GM23338 (cell line): Measurements from ENCODE around the gene FRY.

ENCODE experiments used
- CREB1 ChIP-seq: fragments of 250-450 bp; sonication (Bioruptor Pico); IDR thresholded peaks from 2 replicates; pipeline ENCODE4 v1.5.0; 2020; ENCODE audit warnings: low read depth, mild to moderate bottlenecking, moderate library complexity
- EZH2 ChIP-seq: fragments of 200-600 bp; sonication (generic); IDR thresholded peaks from one replicate; pipeline ENCODE4 v1.8.0; 2017; ENCODE audit warnings: antibody characterized with exemption, mild to moderate bottlenecking, low read depth; ENCODE audit not compliant: unreplicated experiment
- EZH2phosphoT487 ChIP-seq: fragments of 200-600 bp; sonication (generic); IDR thresholded peaks from one replicate; pipeline ENCODE4 v1.8.1; 2018; ENCODE audit warnings: antibody characterized with exemption; ENCODE audit not compliant: unreplicated experiment
- JUNB ChIP-seq: IDR thresholded peaks from one replicate; pipeline ENCODE4 v1.6.1; 2016; ENCODE audit warnings: antibody characterized with exemption; ENCODE audit not compliant: unreplicated experiment
- NANOG ChIP-seq: IDR thresholded peaks from 2 replicates; pipeline ENCODE4 v1.6.1; 2016; ENCODE audit warnings: antibody characterized with exemption, borderline replicate concordance
- POLR2AphosphoS5 ChIP-seq: IDR thresholded peaks from 2 replicates; pipeline ENCODE4 v1.6.1; 2016; ENCODE audit warnings: antibody characterized with exemption, low read depth
- STAT1 ChIP-seq: IDR thresholded peaks from one replicate; pipeline ENCODE4 v1.6.1; 2016; ENCODE audit warnings: antibody characterized with exemption; ENCODE audit not compliant: unreplicated experiment
- ZNF114 ChIP-seq: fragments of 250-450 bp; sonication (Bioruptor Pico); IDR thresholded peaks from 2 replicates; pipeline ENCODE4 v1.5.0; 2020; ENCODE audit warnings: mild to moderate bottlenecking, moderate library complexity
- ZNF331 ChIP-seq: fragments of 250-450 bp; sonication (Bioruptor Pico); IDR thresholded peaks from 2 replicates; pipeline ENCODE4 v1.5.0; 2020; ENCODE audit warnings: low read depth, mild to moderate bottlenecking, moderate library complexity
- TF ChIP-seq, protein P1 (sequence below), 2 experiments: fragments of 200-600 bp in 1 of 2; sonication (generic) in 1 of 2; conservative IDR thresholded peaks; 2 replicates each; pipeline versions ENCODE4 v1.5.1 to v1.6.1; 2016 to 2017; ENCODE audit warnings: antibody characterized with exemption in 2 of 2, low read depth in 2 of 2, mild to moderate bottlenecking in 2 of 2, moderate library complexity in 1 of 2
- TF ChIP-seq, protein P2 (sequence below): fragments of 250-450 bp; sonication (Bioruptor Pico); IDR thresholded peaks from 2 replicates; pipeline ENCODE4 v1.5.0; 2020; ENCODE audit warnings: mild to moderate bottlenecking, moderate library complexity
- TF ChIP-seq, protein P3 (sequence below): IDR thresholded peaks from one replicate; pipeline ENCODE4 v1.6.1; 2018; ENCODE audit warnings: antibody characterized with exemption; ENCODE audit not compliant: unreplicated experiment
- TF ChIP-seq, protein P4 (sequence below): IDR thresholded peaks from 2 replicates; pipeline ENCODE4 v1.6.1; 2016; ENCODE audit warnings: antibody characterized with exemption

DNA sequence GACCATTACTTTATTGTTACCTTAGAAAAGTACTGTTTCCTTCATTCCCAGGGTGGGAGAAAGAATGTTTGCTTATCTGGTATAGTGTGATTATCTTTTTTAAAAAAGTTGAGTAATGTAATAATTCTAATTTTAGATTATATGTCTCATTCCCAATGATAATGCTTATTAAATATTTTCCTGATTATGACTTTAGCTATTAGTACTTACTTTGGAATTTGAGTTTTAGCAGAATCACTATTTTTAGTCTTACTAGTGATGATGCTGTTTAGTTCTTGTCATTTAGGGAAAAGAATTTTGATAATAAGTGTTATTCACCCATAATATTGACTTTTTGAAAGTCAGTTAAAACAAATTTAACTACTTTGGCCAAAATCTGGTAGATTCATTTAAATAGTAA lies 95.2 kb downstream of the FRY start:
- TF ChIP-seq, protein P1, sequence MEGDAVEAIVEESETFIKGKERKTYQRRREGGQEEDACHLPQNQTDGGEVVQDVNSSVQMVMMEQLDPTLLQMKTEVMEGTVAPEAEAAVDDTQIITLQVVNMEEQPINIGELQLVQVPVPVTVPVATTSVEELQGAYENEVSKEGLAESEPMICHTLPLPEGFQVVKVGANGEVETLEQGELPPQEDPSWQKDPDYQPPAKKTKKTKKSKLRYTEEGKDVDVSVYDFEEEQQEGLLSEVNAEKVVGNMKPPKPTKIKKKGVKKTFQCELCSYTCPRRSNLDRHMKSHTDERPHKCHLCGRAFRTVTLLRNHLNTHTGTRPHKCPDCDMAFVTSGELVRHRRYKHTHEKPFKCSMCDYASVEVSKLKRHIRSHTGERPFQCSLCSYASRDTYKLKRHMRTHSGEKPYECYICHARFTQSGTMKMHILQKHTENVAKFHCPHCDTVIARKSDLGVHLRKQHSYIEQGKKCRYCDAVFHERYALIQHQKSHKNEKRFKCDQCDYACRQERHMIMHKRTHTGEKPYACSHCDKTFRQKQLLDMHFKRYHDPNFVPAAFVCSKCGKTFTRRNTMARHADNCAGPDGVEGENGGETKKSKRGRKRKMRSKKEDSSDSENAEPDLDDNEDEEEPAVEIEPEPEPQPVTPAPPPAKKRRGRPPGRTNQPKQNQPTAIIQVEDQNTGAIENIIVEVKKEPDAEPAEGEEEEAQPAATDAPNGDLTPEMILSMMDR (conservative IDR thresholded peaks at IDR 0.05; ENCODE audit: low read depth in 2 of 2) = no peak
- TF ChIP-seq POLR2AphosphoS5 (no peak), ZNF331 (no peak), EZH2 (no peak), EZH2phosphoT487 (no peak), CREB1 (CRISPR knock-in tag) (no peak), ZNF114 (CRISPR knock-in tag) (no peak), STAT1 (no peak), JUNB (no peak), NANOG (no peak)
- TF ChIP-seq, protein P2, sequence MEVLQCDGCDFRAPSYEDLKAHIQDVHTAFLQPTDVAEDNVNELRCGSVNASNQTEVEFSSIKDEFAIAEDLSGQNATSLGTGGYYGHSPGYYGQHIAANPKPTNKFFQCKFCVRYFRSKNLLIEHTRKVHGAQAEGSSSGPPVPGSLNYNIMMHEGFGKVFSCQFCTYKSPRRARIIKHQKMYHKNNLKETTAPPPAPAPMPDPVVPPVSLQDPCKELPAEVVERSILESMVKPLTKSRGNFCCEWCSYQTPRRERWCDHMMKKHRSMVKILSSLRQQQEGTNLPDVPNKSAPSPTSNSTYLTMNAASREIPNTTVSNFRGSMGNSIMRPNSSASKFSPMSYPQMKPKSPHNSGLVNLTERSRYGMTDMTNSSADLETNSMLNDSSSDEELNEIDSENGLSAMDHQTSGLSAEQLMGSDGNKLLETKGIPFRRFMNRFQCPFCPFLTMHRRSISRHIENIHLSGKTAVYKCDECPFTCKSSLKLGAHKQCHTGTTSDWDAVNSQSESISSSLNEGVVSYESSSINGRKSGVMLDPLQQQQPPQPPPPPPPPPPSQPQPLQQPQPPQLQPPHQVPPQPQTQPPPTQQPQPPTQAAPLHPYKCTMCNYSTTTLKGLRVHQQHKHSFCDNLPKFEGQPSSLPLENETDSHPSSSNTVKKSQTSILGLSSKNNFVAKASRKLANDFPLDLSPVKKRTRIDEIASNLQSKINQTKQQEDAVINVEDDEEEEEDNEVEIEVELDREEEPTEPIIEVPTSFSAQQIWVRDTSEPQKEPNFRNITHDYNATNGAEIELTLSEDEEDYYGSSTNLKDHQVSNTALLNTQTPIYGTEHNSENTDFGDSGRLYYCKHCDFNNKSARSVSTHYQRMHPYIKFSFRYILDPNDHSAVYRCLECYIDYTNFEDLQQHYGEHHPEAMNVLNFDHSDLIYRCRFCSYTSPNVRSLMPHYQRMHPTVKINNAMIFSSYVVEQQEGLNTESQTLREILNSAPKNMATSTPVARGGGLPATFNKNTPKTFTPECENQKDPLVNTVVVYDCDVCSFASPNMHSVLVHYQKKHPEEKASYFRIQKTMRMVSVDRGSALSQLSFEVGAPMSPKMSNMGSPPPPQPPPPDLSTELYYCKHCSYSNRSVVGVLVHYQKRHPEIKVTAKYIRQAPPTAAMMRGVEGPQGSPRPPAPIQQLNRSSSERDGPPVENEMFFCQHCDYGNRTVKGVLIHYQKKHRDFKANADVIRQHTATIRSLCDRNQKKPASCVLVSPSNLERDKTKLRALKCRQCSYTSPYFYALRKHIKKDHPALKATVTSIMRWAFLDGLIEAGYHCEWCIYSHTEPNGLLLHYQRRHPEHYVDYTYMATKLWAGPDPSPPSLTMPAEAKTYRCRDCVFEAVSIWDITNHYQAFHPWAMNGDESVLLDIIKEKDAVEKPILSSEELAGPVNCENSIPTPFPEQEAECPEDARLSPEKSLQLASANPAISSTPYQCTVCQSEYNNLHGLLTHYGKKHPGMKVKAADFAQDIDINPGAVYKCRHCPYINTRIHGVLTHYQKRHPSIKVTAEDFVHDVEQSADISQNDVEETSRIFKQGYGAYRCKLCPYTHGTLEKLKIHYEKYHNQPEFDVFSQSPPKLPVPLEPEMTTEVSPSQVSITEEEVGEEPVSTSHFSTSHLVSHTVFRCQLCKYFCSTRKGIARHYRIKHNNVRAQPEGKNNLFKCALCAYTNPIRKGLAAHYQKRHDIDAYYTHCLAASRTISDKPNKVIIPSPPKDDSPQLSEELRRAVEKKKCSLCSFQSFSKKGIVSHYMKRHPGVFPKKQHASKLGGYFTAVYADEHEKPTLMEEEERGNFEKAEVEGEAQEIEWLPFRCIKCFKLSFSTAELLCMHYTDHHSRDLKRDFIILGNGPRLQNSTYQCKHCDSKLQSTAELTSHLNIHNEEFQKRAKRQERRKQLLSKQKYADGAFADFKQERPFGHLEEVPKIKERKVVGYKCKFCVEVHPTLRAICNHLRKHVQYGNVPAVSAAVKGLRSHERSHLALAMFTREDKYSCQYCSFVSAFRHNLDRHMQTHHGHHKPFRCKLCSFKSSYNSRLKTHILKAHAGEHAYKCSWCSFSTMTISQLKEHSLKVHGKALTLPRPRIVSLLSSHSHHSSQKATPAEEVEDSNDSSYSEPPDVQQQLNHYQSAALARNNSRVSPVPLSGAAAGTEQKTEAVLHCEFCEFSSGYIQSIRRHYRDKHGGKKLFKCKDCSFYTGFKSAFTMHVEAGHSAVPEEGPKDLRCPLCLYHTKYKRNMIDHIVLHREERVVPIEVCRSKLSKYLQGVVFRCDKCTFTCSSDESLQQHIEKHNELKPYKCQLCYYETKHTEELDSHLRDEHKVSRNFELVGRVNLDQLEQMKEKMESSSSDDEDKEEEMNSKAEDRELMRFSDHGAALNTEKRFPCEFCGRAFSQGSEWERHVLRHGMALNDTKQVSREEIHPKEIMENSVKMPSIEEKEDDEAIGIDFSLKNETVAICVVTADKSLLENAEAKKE (CRISPR knock-in tag) = no peak
- TF ChIP-seq, protein P3, sequence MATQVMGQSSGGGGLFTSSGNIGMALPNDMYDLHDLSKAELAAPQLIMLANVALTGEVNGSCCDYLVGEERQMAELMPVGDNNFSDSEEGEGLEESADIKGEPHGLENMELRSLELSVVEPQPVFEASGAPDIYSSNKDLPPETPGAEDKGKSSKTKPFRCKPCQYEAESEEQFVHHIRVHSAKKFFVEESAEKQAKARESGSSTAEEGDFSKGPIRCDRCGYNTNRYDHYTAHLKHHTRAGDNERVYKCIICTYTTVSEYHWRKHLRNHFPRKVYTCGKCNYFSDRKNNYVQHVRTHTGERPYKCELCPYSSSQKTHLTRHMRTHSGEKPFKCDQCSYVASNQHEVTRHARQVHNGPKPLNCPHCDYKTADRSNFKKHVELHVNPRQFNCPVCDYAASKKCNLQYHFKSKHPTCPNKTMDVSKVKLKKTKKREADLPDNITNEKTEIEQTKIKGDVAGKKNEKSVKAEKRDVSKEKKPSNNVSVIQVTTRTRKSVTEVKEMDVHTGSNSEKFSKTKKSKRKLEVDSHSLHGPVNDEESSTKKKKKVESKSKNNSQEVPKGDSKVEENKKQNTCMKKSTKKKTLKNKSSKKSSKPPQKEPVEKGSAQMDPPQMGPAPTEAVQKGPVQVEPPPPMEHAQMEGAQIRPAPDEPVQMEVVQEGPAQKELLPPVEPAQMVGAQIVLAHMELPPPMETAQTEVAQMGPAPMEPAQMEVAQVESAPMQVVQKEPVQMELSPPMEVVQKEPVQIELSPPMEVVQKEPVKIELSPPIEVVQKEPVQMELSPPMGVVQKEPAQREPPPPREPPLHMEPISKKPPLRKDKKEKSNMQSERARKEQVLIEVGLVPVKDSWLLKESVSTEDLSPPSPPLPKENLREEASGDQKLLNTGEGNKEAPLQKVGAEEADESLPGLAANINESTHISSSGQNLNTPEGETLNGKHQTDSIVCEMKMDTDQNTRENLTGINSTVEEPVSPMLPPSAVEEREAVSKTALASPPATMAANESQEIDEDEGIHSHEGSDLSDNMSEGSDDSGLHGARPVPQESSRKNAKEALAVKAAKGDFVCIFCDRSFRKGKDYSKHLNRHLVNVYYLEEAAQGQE = no peak
- TF ChIP-seq, protein P4, sequence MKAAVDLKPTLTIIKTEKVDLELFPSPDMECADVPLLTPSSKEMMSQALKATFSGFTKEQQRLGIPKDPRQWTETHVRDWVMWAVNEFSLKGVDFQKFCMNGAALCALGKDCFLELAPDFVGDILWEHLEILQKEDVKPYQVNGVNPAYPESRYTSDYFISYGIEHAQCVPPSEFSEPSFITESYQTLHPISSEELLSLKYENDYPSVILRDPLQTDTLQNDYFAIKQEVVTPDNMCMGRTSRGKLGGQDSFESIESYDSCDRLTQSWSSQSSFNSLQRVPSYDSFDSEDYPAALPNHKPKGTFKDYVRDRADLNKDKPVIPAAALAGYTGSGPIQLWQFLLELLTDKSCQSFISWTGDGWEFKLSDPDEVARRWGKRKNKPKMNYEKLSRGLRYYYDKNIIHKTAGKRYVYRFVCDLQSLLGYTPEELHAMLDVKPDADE = no peak
